Osteoblast (primary cell): ENCODE measurements around the gene OR4N2. TPM values are rescaled to one million over a fixed set of nuclear protein-coding genes. Genes with fewer than 3 reads are reported as not detected.
"Not testable (repeated sequence)": the region's sequence is repeated elsewhere in the genome, so short reads cannot be mapped to it uniquely, and the experiment has no call there.

Experiments
- DNase-seq: peaks from one replicate; pipeline ENCODE4 v3.0.0; 2011; ENCODE audit warnings: low spot score, mixed read lengths; ENCODE audit not compliant: insufficient read length; ENCODE audit errors: missing footprints
- H2AFZ ChIP-seq: 2 replicates; pipeline ENCODE4 v1.6.0; 2011; ENCODE audit warnings: mild to moderate bottlenecking, low read length
- H3K27ac ChIP-seq: 2 replicates; pipeline ENCODE4 v1.5.1; 2011; ENCODE audit warnings: mild to moderate bottlenecking, low read depth, low read length, moderate library complexity
- H3K27me3 ChIP-seq: 2 replicates; pipeline ENCODE4 v1.6.0; 2012; ENCODE audit warnings: mild to moderate bottlenecking, control low read depth, inconsistent platforms, low read length, moderate library complexity; ENCODE audit not compliant: insufficient read depth
- H3K36me3 ChIP-seq: 2 replicates; pipeline ENCODE4 v1.5.1; 2011; ENCODE audit warnings: mild to moderate bottlenecking, low read length, control low read depth, moderate library complexity; ENCODE audit not compliant: insufficient read depth
- H3K4me1 ChIP-seq: 2 replicates; pipeline ENCODE4 v1.5.1; 2011; ENCODE audit warnings: mild to moderate bottlenecking, low read length, control low read depth, moderate library complexity; ENCODE audit not compliant: insufficient read depth
- H3K4me2 ChIP-seq: 2 replicates; pipeline ENCODE4 v1.6.0; 2011; ENCODE audit warnings: mild to moderate bottlenecking, low read length; ENCODE audit not compliant: insufficient read depth
- H3K4me3 ChIP-seq: fragments of 200-600 bp; sonication (generic); 3 replicates; pipeline ENCODE4 v1.5.1; 2012; ENCODE audit warnings: mild to moderate bottlenecking, low read length, inconsistent platforms; ENCODE audit not compliant: insufficient read depth
- H3K79me2 ChIP-seq: 2 replicates; pipeline ENCODE4 v1.6.0; 2012; ENCODE audit warnings: mild to moderate bottlenecking, low read length, control low read depth, inconsistent platforms; ENCODE audit not compliant: insufficient read depth
- H3K9me3 ChIP-seq: 2 replicates; pipeline ENCODE4 v1.5.1; 2011; ENCODE audit warnings: low read depth, low read length, control low read depth
- H4K20me1 ChIP-seq: 2 replicates; pipeline ENCODE4 v1.6.0; 2012; ENCODE audit warnings: mild to moderate bottlenecking, low read length, control low read depth; ENCODE audit not compliant: insufficient read depth
- CTCF ChIP-seq: IDR thresholded peaks from 2 replicates; pipeline ENCODE4 v1.5.1; 2011; ENCODE audit warnings: mild to moderate bottlenecking, low read depth, low read length, moderate library complexity; ENCODE audit errors: extremely low read depth
- total RNA-seq: library from RNA; depleted of rRNA; stranded (reverse); fragments of >200 nt; gene quantifications from 2 replicates; pipeline ENCODE4 v1.2.3, GENCODE V29; 2012

The OR4N2 gene
- total RNA-seq, 1 donor = under 0.01 TPM

DNA sequence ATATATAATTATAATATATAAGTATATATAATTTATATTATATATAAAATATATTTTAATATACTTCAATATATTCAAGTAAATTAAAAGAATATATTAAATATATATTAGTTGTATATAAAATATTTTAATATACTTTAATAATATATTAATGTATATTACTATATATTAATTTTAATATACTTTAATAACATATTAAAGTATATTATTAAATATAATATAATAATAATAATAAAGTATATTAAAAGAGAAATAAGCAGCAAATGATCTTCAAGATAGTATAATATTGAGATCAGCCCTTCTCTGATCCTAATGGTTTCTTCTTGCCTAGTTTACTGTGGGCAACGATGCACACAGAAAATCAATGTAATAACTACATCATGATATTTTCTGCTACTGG, 28.0 kb upstream of the OR4N2 start:
- Histone ChIP-seq H3K36me3 (no peaks in the 10 kb centered on the region), H3K4me3 (no peak overlapping the region), H3K9me3 (peaks cover 16% of the 10 kb centered on the region), H3K4me2 (no peak overlapping the region), H3K27ac (no peak overlapping the region), H2AFZ (no peak overlapping the region), H3K27me3 (no peaks in the 10 kb centered on the region), H3K4me1 (no peaks in the 10 kb centered on the region), H4K20me1 (no peaks in the 10 kb centered on the region), H3K79me2 (no peaks in the 10 kb centered on the region)
- no peak for TF ChIP-seq CTCF
- DNase-seq = no peak

DNA sequence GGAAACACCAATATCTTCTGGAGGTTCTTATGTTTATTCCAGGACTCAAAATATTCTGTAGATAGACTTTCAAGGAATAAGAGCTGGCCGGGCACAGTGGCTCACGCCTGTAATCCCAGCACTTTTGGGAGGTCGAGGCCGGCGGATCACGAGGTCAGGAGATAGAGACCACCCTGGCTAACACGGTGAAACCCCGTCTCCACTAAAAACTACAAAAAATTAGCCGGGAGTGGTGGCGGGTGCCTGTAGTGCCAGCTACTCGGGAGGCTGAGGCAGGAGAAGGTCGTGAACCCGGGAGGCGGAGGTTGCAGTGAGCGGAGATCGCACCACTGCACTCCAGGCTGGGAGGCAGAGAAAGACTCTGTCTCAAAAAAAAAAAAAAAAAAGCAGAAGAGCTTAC, 17.7 kb upstream of the OR4N2 start:
- H3K79me2 ChIP-seq, H4K20me1 ChIP-seq, DNase-seq, H3K4me2 ChIP-seq, H3K4me3 ChIP-seq, H3K36me3 ChIP-seq, H3K9me3 ChIP-seq, H2AFZ ChIP-seq, H3K4me1 ChIP-seq, H3K27me3 ChIP-seq, H3K27ac ChIP-seq: not testable (repeated sequence)

DNA sequence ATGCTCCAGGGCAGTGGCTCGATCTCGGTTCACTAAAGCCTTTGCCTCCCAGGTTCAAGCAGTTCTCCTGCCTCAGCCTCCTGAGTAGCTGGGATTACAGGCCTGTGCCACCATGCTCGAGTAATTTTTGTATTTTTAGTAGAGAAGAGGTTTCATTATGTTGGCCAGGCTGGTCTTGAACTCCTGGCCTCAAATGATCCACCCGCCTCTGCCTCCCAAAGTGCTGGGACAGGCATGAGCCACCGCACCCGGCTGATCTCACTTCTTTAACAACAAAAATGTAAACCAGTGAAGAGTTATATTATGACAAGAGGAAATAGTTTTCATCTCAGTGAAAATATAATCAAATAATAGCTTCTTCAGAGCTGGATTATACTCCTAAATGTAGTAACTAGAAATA, 16.3 kb upstream of the OR4N2 start:
- H3K27me3 ChIP-seq, H3K27ac ChIP-seq, H4K20me1 ChIP-seq, H3K79me2 ChIP-seq, H3K4me3 ChIP-seq, H3K4me1 ChIP-seq, H3K36me3 ChIP-seq, DNase-seq, H2AFZ ChIP-seq, H3K4me2 ChIP-seq, H3K9me3 ChIP-seq: not testable (repeated sequence)

GRCh38 chr14:19788150-19788549, 15.4 kb upstream of the OR4N2 start:
- not testable (repeated sequence) for H3K27me3 ChIP-seq, H3K4me2 ChIP-seq, H3K79me2 ChIP-seq

GRCh38 chr14:19796520-19797108, 7.0 kb upstream of the OR4N2 start:
- H3K27me3 ChIP-seq, H3K36me3 ChIP-seq, H3K4me3 ChIP-seq, DNase-seq, H3K79me2 ChIP-seq, H4K20me1 ChIP-seq, H3K27ac ChIP-seq, H3K4me1 ChIP-seq, H2AFZ ChIP-seq, H3K4me2 ChIP-seq, H3K9me3 ChIP-seq: not testable (repeated sequence)

More at GRCh38 chr14:19788150-19788549, 15.4 kb upstream of the OR4N2 start:
- not testable (repeated sequence) for DNase-seq, H3K4me1 ChIP-seq, H3K4me3 ChIP-seq, H3K9me3 ChIP-seq, H4K20me1 ChIP-seq, H3K27ac ChIP-seq, H2AFZ ChIP-seq, H3K36me3 ChIP-seq

DNA sequence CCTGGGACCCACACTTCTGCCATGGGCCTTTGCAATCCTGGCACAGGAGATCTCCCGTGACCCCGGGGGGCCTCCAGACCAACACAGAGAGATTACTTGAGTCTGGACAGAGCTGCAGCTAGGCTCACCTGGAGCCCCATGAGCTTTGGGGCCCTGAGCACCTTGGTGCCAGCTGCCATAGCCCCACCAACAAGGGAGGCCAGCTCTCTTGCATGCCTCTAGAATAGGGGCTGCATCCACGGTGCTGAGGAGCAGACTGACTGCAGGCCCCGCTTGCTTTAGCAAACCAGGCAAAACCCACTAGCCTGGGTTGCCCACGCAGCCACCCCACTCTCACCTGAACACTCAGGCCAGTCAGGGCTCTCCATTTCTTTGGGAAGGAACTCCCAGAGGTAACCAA, 3.7 kb upstream of the OR4N2 start:
- Histone ChIP-seq H3K27me3 (no peaks in the 10 kb centered on the region), H3K27ac (no peak overlapping the region), H3K4me3 (no peak overlapping the region), H3K4me1 (no peaks in the 10 kb centered on the region), H2AFZ (no peak overlapping the region), H4K20me1 (no peaks in the 10 kb centered on the region), H3K79me2 (no peaks in the 10 kb centered on the region), H3K36me3 (no peaks in the 10 kb centered on the region), H3K9me3 (peaks cover 4% of the 10 kb centered on the region), H3K4me2 (no peak overlapping the region)
- no peak for DNase-seq
- TF ChIP-seq CTCF = no peak
